ENCODE measurements around the gene ATP10B. TPM values are rescaled to one million over a fixed set of nuclear protein-coding genes. Genes with fewer than 3 reads are reported as not detected.

ATP10B gene
- total RNA-seq, 2 experiments from 2014 or later = not detected

DNA sequence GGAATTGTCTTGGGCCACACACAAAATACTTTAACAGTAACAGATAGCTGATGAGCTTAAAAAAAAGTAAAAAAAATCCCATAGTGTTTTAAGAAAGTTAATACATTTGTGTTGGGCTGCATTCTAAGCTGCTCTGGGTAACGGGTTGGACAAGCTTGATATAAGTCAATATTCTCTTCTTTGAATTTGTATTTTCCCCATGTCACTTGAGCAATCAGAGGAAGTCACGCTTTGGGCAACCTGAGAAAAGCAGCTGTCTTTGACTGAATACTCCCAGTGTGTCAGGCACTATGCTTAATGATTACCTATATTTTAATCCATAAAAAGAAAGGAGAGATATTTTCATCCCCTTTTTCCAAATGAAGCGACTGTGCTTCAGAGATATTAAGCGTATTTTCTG lies 84.9 kb downstream of the ATP10B start:
- DNase-seq = no peak
- Mint-ChIP-seq H3K4me3 (no peak overlapping the region), H3K27me3 (no peaks in the 10 kb centered on the region), H3K9me3 (no peaks in the 10 kb centered on the region), H3K36me3 (ENCODE audit: low read depth) (no peaks in the 10 kb centered on the region), H3K4me1 (no peaks in the 10 kb centered on the region), H3K27ac (no peak overlapping the region)
- ChIA-PET POLR2A (no interaction called here), CTCF (interaction anchor here (0.9 to 1.7 kb wide), 2 partner anchors 9 to 328 kb away, joined by 3 read pairs; no protein-coding TSS in a partner anchor)

- Mint-ChIP-seq H3K27ac (no peak overlapping the region), H3K36me3 (ENCODE audit: low read depth) (no peaks in the 10 kb centered on the region), H3K4me3 (no peak overlapping the region), H3K9me3 (peaks cover 2% of the 10 kb centered on the region), H3K27me3 (peaks cover 6% of the 10 kb centered on the region), H3K4me1 (no peaks in the 10 kb centered on the region)
- ChIA-PET CTCF (no interaction called here), POLR2A (no interaction called here)
- DNase-seq = no peak
Observed at GRCh38 chr5:160760008-160760407, 92.0 kb downstream of the ATP10B start.

DNA sequence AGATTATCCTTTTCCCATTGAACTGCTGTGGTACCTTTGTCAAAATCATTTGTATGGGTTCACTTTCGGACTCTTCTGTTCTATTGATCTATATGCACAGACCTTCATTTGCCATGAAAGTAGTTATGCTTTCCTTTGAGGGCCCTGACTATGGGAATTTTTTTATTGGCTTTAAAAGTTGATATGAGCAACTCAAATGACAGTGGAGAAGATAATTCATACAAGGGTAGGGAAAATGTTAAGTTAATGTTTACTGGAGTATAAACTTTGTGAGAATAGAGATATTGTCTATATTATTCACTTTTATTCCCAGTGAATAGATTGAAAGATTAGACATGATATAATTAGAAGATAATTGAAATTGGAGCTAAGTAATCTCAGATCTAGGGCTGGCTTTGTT lies 94.8 kb downstream of the ATP10B start:
- Mint-ChIP-seq H3K36me3 (ENCODE audit: low read depth) (no peaks in the 10 kb centered on the region), H3K4me1 (no peaks in the 10 kb centered on the region), H3K4me3 (no peak overlapping the region), H3K27me3 (peaks cover 6% of the 10 kb centered on the region), H3K9me3 (peaks cover 2% of the 10 kb centered on the region), H3K27ac (no peak overlapping the region)
- DNase-seq = no peak
- CTCF ChIA-PET = no interaction called here
- POLR2A ChIA-PET = no interaction called here

DNA sequence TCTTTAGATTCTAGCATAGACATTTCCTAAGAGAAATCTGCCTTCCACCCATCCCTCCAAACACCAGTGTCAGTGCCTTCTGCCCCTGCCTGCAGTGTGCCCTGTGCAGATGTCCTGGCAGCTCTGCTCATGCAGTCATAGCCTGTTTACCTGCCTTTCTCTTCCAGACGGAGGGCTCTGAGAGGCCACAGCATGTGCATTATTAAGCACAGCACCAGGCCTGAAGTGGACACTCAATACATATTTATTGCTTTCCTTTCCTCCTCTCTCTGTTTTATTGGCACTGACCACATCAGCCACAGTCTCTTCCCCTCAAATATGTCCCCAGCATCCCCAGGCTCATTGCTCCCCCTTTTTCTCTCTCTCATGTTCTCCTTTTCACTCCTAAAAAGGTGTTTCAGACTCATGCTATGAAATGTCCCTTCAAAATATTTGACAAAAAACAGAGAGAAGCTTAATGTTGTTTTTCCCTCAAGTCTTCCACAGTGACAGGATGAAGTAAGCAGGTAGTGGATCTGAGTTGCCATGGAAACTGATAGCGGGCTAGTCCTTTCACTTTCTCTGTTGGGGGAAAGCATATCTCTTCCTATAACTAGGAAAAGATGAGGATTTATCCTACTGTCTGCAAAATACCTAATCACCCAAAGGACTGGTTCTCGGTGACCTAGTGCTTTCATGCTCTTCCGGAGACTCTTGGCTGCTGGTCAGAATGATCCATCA lies 100.9 kb downstream of the ATP10B start:
- ChIA-PET POLR2A (no interaction called here), CTCF (no interaction called here)
- no peak overlapping the region for H3K4me3 Mint-ChIP-seq
- H3K27ac Mint-ChIP-seq = no peak overlapping the region
- H3K27me3 Mint-ChIP-seq = peaks cover under 1% of the 10 kb centered on the region
- H3K36me3 Mint-ChIP-seq (ENCODE audit: low read depth) = no peaks in the 10 kb centered on the region
- no peaks in the 10 kb centered on the region for H3K4me1 Mint-ChIP-seq
- no peak for DNase-seq
- no peaks in the 10 kb centered on the region for H3K9me3 Mint-ChIP-seq

GRCh38 chr5:160749682-160750081 lies 102.3 kb downstream of the ATP10B start:
- ChIA-PET CTCF (no interaction called here), POLR2A (no interaction called here)
- no peak overlapping the region for H3K27ac Mint-ChIP-seq
- DNase-seq = no peak
- no peak overlapping the region for H3K4me3 Mint-ChIP-seq
- no peaks in the 10 kb centered on the region for H3K4me1 Mint-ChIP-seq
- H3K9me3 Mint-ChIP-seq = no peaks in the 10 kb centered on the region
- H3K27me3 Mint-ChIP-seq = no peaks in the 10 kb centered on the region
- H3K36me3 Mint-ChIP-seq (ENCODE audit: low read depth) = no peaks in the 10 kb centered on the region

- ChIA-PET POLR2A (no interaction called here), CTCF (no interaction called here)
- no peak overlapping the region for H3K27ac Mint-ChIP-seq
- H3K27me3 Mint-ChIP-seq = peaks cover 2% of the 10 kb centered on the region
- no peak for DNase-seq
- no peaks in the 10 kb centered on the region for H3K9me3 Mint-ChIP-seq
- no peaks in the 10 kb centered on the region for H3K36me3 Mint-ChIP-seq (ENCODE audit: low read depth)
- H3K4me1 Mint-ChIP-seq = no peaks in the 10 kb centered on the region
- no peak overlapping the region for H3K4me3 Mint-ChIP-seq
Observed at GRCh38 chr5:160749026-160749425, 103.0 kb downstream of the ATP10B start.

- Mint-ChIP-seq H3K9me3 (no peaks in the 10 kb centered on the region), H3K27ac (no peak overlapping the region), H3K4me3 (no peak overlapping the region), H3K27me3 (peaks cover 5% of the 10 kb centered on the region), H3K36me3 (ENCODE audit: low read depth) (no peaks in the 10 kb centered on the region), H3K4me1 (no peaks in the 10 kb centered on the region)
- ChIA-PET POLR2A (no interaction called here), CTCF (interaction anchor here (0.6 to 1.2 kb wide), 2 partner anchors 39 to 298 kb away, joined by 3 to 4 read pairs; no protein-coding TSS in a partner anchor)
- no peak for DNase-seq
Observed at GRCh38 chr5:160747987-160748386, 104.0 kb downstream of the ATP10B start.

DNA sequence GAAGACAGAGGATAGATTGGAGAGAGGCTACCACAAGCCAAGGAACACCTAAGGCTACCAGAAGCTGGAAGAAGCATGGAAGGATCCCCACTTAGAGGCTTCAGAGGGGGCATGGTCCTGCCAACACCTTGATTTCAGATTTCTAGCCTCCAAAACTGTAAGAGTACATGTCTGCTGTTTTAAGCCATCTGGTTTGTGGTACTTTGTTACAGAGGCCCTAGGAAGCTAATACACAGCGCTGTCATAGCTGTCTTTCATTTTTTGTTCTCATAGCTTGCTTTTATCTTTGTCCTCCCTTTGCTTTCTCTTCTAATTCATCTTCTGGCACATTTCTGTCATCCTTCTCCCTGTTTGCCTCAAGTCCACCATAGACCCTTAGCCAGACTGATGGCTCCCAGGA lies 104.5 kb downstream of the ATP10B start:
- peaks cover 5% of the 10 kb centered on the region for H3K27me3 Mint-ChIP-seq
- no peaks in the 10 kb centered on the region for H3K4me1 Mint-ChIP-seq
- no peak overlapping the region for H3K27ac Mint-ChIP-seq
- CTCF ChIA-PET = interaction anchor here (0.6 to 1.2 kb wide), 2 partner anchors 40 to 299 kb away, joined by 3 to 4 read pairs; no protein-coding TSS in a partner anchor
- no peaks in the 10 kb centered on the region for H3K36me3 Mint-ChIP-seq (ENCODE audit: low read depth)
- no peaks in the 10 kb centered on the region for H3K9me3 Mint-ChIP-seq
- POLR2A ChIA-PET = no interaction called here
- no peak overlapping the region for H3K4me3 Mint-ChIP-seq
- DNase-seq = no peak

- H3K4me1 Mint-ChIP-seq = no peaks in the 10 kb centered on the region
- no peak for DNase-seq
- H3K27me3 Mint-ChIP-seq = peaks cover 5% of the 10 kb centered on the region
- POLR2A ChIA-PET = no interaction called here
- H3K36me3 Mint-ChIP-seq (ENCODE audit: low read depth) = no peaks in the 10 kb centered on the region
- CTCF ChIA-PET = interaction anchor here (1.3 kb wide), 1 partner anchor 306 kb away, joined by 4 read pairs; no protein-coding TSS in a partner anchor
- no peak overlapping the region for H3K27ac Mint-ChIP-seq
- no peaks in the 10 kb centered on the region for H3K9me3 Mint-ChIP-seq
- no peak overlapping the region for H3K4me3 Mint-ChIP-seq
Observed at GRCh38 chr5:160744268-160745101, 107.5 kb downstream of the ATP10B start.

DNA sequence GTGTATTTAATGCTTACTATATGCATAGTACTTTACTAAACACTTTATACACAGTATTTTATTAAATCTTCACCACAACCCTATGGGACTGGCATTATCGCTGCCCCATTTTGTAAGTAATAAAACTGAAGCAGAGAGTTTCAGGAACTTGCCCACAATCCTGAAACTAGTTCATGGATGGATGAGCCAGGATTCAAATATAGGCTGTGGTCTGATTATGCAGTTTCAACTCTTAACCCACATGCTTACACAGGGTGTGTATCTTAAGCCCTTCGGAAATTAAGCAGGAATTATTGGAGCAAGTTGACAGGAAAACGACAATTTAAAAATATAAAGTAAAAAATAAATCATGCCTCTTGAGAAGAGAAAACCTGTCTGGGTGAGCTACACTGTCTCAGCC lies 109.0 kb downstream of the ATP10B start:
- Mint-ChIP-seq H3K27me3 (peaks cover 5% of the 10 kb centered on the region), H3K9me3 (no peaks in the 10 kb centered on the region), H3K4me1 (no peaks in the 10 kb centered on the region), H3K27ac (no peak overlapping the region), H3K36me3 (ENCODE audit: low read depth) (no peaks in the 10 kb centered on the region), H3K4me3 (no peak overlapping the region)
- POLR2A ChIA-PET = no interaction called here
- DNase-seq = no peak
- CTCF ChIA-PET = no interaction called here

GRCh38 chr5:160742446-160742845 lies 109.6 kb downstream of the ATP10B start:
- ChIA-PET CTCF (no interaction called here), POLR2A (no interaction called here)
- Mint-ChIP-seq H3K4me3 (no peak overlapping the region), H3K36me3 (ENCODE audit: low read depth) (no peaks in the 10 kb centered on the region), H3K4me1 (no peaks in the 10 kb centered on the region), H3K9me3 (no peaks in the 10 kb centered on the region), H3K27ac (no peak overlapping the region), H3K27me3 (peaks cover 5% of the 10 kb centered on the region)
- no peak for DNase-seq

GRCh38 chr5:160727296-160727997 lies 124.6 kb downstream of the ATP10B start:
- CTCF ChIA-PET = no interaction called here

DNA sequence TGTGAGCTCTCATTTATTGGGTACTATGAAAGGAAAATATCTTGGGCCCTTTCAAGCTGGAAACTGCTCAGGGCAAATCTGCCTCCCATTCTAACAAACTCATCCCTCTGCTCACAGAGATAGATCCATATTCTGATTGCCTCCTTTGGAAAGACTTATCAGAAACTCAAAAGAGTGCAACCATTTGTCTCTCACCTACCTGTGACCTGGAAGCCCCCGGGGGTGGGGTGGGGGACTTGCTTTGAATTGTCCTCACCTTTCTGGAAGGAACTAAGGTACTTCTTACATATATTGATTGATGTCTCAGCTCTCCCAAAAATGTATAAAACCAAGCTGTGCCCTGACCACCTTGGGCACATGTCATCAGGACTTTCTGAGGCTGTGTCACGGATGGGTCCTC lies 125.3 kb downstream of the ATP10B start:
- Mint-ChIP-seq H3K4me1 (no peaks in the 10 kb centered on the region), H3K27ac (no peak overlapping the region), H3K4me3 (no peak overlapping the region), H3K27me3 (peaks cover 8% of the 10 kb centered on the region), H3K36me3 (ENCODE audit: low read depth) (no peaks in the 10 kb centered on the region), H3K9me3 (no peaks in the 10 kb centered on the region)
- CTCF ChIA-PET = no interaction called here
- DNase-seq = no peak
- POLR2A ChIA-PET = no interaction called here

More at GRCh38 chr5:160727296-160727997, 124.6 kb downstream of the ATP10B start:
- Mint-ChIP-seq H3K4me3 (no peak overlapping the region), H3K4me1 (no peaks in the 10 kb centered on the region), H3K36me3 (ENCODE audit: low read depth) (no peaks in the 10 kb centered on the region), H3K9me3 (no peaks in the 10 kb centered on the region), H3K27ac (no peak overlapping the region), H3K27me3 (peaks cover 8% of the 10 kb centered on the region)
- no peak for DNase-seq
- POLR2A ChIA-PET = no interaction called here

All from activated CD4-positive, alpha-beta memory T cell treated with anti-CD3 and anti-CD28 coated beads, Interleukin-2, amount 10 ng/mL, durations not matched to agents 7 days and 5 days (primary cell).